K562 (cell line): ENCODE measurements around the gene DAGLA. TPM values are rescaled to one million over a fixed set of nuclear protein-coding genes. Genes with fewer than 3 reads are reported as not detected.

Source experiments
- ARID2 ChIP-seq: fragments of 450-650 bp; IDR thresholded peaks from 2 replicates; pipeline ENCODE4 v1.6.1; 2017; ENCODE audit warnings: antibody characterized with exemption, mild to moderate bottlenecking
- BCOR ChIP-seq: fragments of 450-650 bp; IDR thresholded peaks from 2 replicates; pipeline ENCODE4 v1.6.1; 2016
- CREB3 ChIP-seq: fragments of 450-650 bp; conservative IDR thresholded peaks from 2 replicates; pipeline ENCODE4 v1.6.1; 2016; ENCODE audit warnings: missing genetic modification characterization, low read depth, mild to moderate bottlenecking, missing compliant biosample characterization, moderate library complexity
- CTCFL ChIP-seq: IDR thresholded peaks from 2 replicates; pipeline ENCODE4 v1.6.1; 2011; ENCODE audit warnings: borderline replicate concordance, low read depth, mild to moderate bottlenecking, moderate library complexity, low read length; ENCODE audit not compliant: insufficient read depth, poor library complexity, severe bottlenecking
- DDX20 ChIP-seq: fragments of 450-650 bp; IDR thresholded peaks from 2 replicates; pipeline ENCODE4 v1.6.1; 2016; ENCODE audit warnings: missing genetic modification characterization, low read depth, mild to moderate bottlenecking, missing compliant biosample characterization, moderate library complexity
- EGR1 ChIP-seq: fragments of 450-650 bp; conservative IDR thresholded peaks from 2 replicates; pipeline ENCODE4 v1.6.1; 2017; ENCODE audit warnings: mild to moderate bottlenecking
- EHMT2 ChIP-seq: fragments of 450-650 bp; IDR thresholded peaks from 2 replicates; pipeline ENCODE4 v1.6.1; 2018; ENCODE audit warnings: antibody characterized with exemption
- ELF1 ChIP-seq: fragments of 200-800 bp; sonication (Bioruptor generic); IDR thresholded peaks from 2 replicates; pipeline ENCODE4 v1.6.1; 2016; ENCODE audit warnings: missing genetic modification characterization, missing compliant biosample characterization
- FOSL1 ChIP-seq: fragments of 200-800 bp; sonication (Bioruptor generic); conservative IDR thresholded peaks from 2 replicates; pipeline ENCODE4 v1.6.1; 2016; ENCODE audit warnings: missing genetic modification characterization, missing compliant biosample characterization
- IRF9 ChIP-seq: fragments of 450-650 bp; IDR thresholded peaks from 2 replicates; pipeline ENCODE4 v1.6.1; 2016; ENCODE audit warnings: missing biosample characterization, missing genetic modification characterization
- LARP7 ChIP-seq: fragments of 450-650 bp; IDR thresholded peaks from 2 replicates; pipeline ENCODE4 v1.6.1; 2016
- MCM5 ChIP-seq: fragments of 450-650 bp; IDR thresholded peaks from 2 replicates; pipeline ENCODE4 v1.6.1; 2016; ENCODE audit warnings: low read depth
- MEF2A ChIP-seq: IDR thresholded peaks from 2 replicates; pipeline ENCODE4 v1.6.1; 2011; ENCODE audit warnings: low read depth, mild to moderate bottlenecking, low read length, moderate library complexity; ENCODE audit not compliant: control insufficient read depth
- NCOA4 ChIP-seq: fragments of 450-650 bp; IDR thresholded peaks from 2 replicates; pipeline ENCODE4 v1.6.1; 2018; ENCODE audit warnings: mild to moderate bottlenecking; ENCODE audit not compliant: partially characterized antibody
- NCOR1 ChIP-seq: fragments of 450-650 bp; IDR thresholded peaks from 2 replicates; pipeline ENCODE4 v1.6.1; 2016; ENCODE audit warnings: mild to moderate bottlenecking, moderate library complexity
- RFX1 ChIP-seq: fragments of 450-650 bp; IDR thresholded peaks from 2 replicates; pipeline ENCODE4 v1.6.1; 2016; ENCODE audit warnings: mild to moderate bottlenecking, moderate library complexity
- SFPQ ChIP-seq: fragments of 200-400 bp; formaldehyde crosslinking; IDR thresholded peaks from 2 replicates; pipeline ENCODE4 v1.6.1; 2017; ENCODE audit warnings: mild to moderate bottlenecking, low read depth, low read length, moderate library complexity
- SMC3 ChIP-seq: conservative IDR thresholded peaks from 2 replicates; pipeline ENCODE4 v1.6.1; 2011; ENCODE audit warnings: low read depth, low read length, improper control_type of control experiment; ENCODE audit not compliant: insufficient read depth
- SP2 ChIP-seq: IDR thresholded peaks from 2 replicates; pipeline ENCODE4 v1.6.1; 2011; ENCODE audit warnings: mild to moderate bottlenecking, low read depth, low read length, moderate library complexity; ENCODE audit not compliant: poor library complexity, severe bottlenecking; ENCODE audit errors: extremely low read depth
- TRIM28 ChIP-seq: fragments of 450-650 bp; IDR thresholded peaks from 2 replicates; pipeline ENCODE4 v1.6.1; 2017
- XRCC5 ChIP-seq: fragments of 200-400 bp; formaldehyde crosslinking; IDR thresholded peaks from 2 replicates; pipeline ENCODE4 v1.6.1; 2017; ENCODE audit warnings: low read depth, mild to moderate bottlenecking, low read length
- ZBTB12 ChIP-seq: fragments of 250-450 bp; sonication (Bioruptor Pico); IDR thresholded peaks from 2 replicates; pipeline ENCODE4 v1.4.0; 2020
- ZNF197 ChIP-seq: fragments of 200-800 bp; sonication (Bioruptor generic); IDR thresholded peaks from 2 replicates; pipeline ENCODE4 v1.6.1; 2016; ENCODE audit warnings: low read depth, missing genetic modification characterization, missing compliant biosample characterization
- polyA plus RNA-seq, 8 experiments: library from polyadenylated mRNA; depleted of rRNA in 4 of 8; stranded (reverse) in 5 of 8; unstranded in 3 of 8; fragments of >200 nt; fragmentation: Nextera tagmentation in 2 of 8; fragmentation: Illumina TruSeq in 1 of 8; extraction: Ambion mirVana in 2 of 8; extraction: Trizol in 1 of 8; gene quantifications; 2 replicates each; pipeline versions ENCODE4 v1.2.1 to v1.2.3, GENCODE V29; 2011 to 2014; ENCODE audit warnings: inconsistent platforms in 1 of 8, missing spikeins in 1 of 8
- total RNA-seq, 7 experiments: library from RNA; depleted of rRNA in 6 of 7; stranded (reverse); fragments of >200 nt in 6 of 7; fragmentation: Illumina TruSeq in 2 of 7; extraction: Trizol in 2 of 7; gene quantifications; 2 replicates each; pipeline versions ENCODE4 v1.2.1 to v1.2.3, GENCODE V29; 2011 to 2021; ENCODE audit warnings: low replicate concordance in 1 of 7

The DAGLA gene
- total and polyA plus RNA-seq, 9 of the 15 experiments (the other 6 are each of a cell fraction or from before 2014, with no cell fraction given): 0.03 to 0.16 (median 0.04) TPM; not detected in 4

- no peak for TF ChIP-seq DDX20
- no peak for TF ChIP-seq ZNF197 (CRISPR knock-in tag)
- TF ChIP-seq NCOR1: no peak
- 0 out of 2 replicates have a peak, but pooled peaks have one; percentile 37 for TF ChIP-seq ARID2
- TF ChIP-seq CREB3 (tag): no peak
- no peak for TF ChIP-seq MEF2A
- no peak for TF ChIP-seq MCM5
- no peak for TF ChIP-seq TRIM28
- no peak for TF ChIP-seq EHMT2
- TF ChIP-seq LARP7: no peak
- no peak for TF ChIP-seq RFX1
- no peak for TF ChIP-seq ZBTB12
- TF ChIP-seq ELF1 (tag): no peak
- no peak for TF ChIP-seq SFPQ
- TF ChIP-seq CTCFL: peak; percentile 78
- no peak for TF ChIP-seq SP2
- TF ChIP-seq IRF9: no peak
- TF ChIP-seq XRCC5: 0 out of 2 replicates have a peak, but pooled peaks have one; percentile 63
- no peak for TF ChIP-seq FOSL1 (tag)
- TF ChIP-seq BCOR: peak; percentile 42; the same call in 1 of the 2 replicates
- TF ChIP-seq EGR1: no peak
- no peak for TF ChIP-seq NCOA4
- peak; percentile 89 for TF ChIP-seq SMC3
Measured at GRCh38 chr11:61776561-61777075, 96.4 kb downstream of the DAGLA start (continued).
